ENCODE data around the gene CMA1.

DNA sequence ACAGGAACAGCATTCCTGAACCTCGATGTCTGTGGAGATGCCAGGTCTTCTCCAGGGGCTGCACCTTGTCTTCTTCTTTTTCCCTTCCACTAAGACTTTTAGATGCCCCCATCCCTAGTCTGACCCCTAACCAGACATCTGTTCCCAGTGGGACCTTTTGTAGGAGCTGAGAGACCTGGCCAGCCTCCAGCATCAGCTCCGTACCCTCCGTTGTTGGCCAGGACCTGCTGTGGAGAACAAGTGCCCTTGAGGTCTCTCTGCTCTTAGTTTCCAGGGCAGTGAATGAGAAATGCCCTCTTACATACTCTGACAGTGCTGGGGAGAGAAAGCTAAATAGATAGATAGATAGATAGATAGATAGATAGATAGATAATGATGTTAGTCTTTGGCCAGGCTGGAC lies 48.7 kb downstream of the CMA1 start:
- TF ChIP-seq SMC3 (conservative IDR thresholded peaks at IDR 0.05; ENCODE audit: poor library complexity) (no peak), EZH2 (IDR thresholded peaks at IDR 0.05; ENCODE audit: borderline replicate concordance, insufficient read depth, low read length, poor library complexity, severe bottlenecking) (no peak), POLR2AphosphoS5 (IDR thresholded peaks at IDR 0.05) (no peak), TAF1 (IDR thresholded peaks at IDR 0.05; ENCODE audit: low read depth) (no peak), EP300 (conservative IDR thresholded peaks at IDR 0.05; ENCODE audit: poor library complexity, severe bottlenecking) (no peak), MXI1 (conservative IDR thresholded peaks at IDR 0.05; ENCODE audit: poor library complexity, severe bottlenecking) (no peak), RAD21 (conservative IDR thresholded peaks at IDR 0.05) (no peak)
- TF ChIP-seq, protein P1, sequence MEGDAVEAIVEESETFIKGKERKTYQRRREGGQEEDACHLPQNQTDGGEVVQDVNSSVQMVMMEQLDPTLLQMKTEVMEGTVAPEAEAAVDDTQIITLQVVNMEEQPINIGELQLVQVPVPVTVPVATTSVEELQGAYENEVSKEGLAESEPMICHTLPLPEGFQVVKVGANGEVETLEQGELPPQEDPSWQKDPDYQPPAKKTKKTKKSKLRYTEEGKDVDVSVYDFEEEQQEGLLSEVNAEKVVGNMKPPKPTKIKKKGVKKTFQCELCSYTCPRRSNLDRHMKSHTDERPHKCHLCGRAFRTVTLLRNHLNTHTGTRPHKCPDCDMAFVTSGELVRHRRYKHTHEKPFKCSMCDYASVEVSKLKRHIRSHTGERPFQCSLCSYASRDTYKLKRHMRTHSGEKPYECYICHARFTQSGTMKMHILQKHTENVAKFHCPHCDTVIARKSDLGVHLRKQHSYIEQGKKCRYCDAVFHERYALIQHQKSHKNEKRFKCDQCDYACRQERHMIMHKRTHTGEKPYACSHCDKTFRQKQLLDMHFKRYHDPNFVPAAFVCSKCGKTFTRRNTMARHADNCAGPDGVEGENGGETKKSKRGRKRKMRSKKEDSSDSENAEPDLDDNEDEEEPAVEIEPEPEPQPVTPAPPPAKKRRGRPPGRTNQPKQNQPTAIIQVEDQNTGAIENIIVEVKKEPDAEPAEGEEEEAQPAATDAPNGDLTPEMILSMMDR (IDR thresholded peaks at IDR 0.05; ENCODE audit: poor library complexity, severe bottlenecking) = no peak
- TF ChIP-seq, protein P2, sequence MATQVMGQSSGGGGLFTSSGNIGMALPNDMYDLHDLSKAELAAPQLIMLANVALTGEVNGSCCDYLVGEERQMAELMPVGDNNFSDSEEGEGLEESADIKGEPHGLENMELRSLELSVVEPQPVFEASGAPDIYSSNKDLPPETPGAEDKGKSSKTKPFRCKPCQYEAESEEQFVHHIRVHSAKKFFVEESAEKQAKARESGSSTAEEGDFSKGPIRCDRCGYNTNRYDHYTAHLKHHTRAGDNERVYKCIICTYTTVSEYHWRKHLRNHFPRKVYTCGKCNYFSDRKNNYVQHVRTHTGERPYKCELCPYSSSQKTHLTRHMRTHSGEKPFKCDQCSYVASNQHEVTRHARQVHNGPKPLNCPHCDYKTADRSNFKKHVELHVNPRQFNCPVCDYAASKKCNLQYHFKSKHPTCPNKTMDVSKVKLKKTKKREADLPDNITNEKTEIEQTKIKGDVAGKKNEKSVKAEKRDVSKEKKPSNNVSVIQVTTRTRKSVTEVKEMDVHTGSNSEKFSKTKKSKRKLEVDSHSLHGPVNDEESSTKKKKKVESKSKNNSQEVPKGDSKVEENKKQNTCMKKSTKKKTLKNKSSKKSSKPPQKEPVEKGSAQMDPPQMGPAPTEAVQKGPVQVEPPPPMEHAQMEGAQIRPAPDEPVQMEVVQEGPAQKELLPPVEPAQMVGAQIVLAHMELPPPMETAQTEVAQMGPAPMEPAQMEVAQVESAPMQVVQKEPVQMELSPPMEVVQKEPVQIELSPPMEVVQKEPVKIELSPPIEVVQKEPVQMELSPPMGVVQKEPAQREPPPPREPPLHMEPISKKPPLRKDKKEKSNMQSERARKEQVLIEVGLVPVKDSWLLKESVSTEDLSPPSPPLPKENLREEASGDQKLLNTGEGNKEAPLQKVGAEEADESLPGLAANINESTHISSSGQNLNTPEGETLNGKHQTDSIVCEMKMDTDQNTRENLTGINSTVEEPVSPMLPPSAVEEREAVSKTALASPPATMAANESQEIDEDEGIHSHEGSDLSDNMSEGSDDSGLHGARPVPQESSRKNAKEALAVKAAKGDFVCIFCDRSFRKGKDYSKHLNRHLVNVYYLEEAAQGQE (IDR thresholded peaks at IDR 0.05; ENCODE audit: borderline replicate concordance) = no peak

Measured in neural cell (in vitro differentiated cells).